ENCODE results near the gene PLEKHA6. TPM values are rescaled to one million over a fixed set of nuclear protein-coding genes. Genes with fewer than 3 reads are reported as not detected.

Gene PLEKHA6
- total RNA-seq, 4 donors from 2014 or later: 5.9 to 13.6 (median 8.4) TPM

DNA sequence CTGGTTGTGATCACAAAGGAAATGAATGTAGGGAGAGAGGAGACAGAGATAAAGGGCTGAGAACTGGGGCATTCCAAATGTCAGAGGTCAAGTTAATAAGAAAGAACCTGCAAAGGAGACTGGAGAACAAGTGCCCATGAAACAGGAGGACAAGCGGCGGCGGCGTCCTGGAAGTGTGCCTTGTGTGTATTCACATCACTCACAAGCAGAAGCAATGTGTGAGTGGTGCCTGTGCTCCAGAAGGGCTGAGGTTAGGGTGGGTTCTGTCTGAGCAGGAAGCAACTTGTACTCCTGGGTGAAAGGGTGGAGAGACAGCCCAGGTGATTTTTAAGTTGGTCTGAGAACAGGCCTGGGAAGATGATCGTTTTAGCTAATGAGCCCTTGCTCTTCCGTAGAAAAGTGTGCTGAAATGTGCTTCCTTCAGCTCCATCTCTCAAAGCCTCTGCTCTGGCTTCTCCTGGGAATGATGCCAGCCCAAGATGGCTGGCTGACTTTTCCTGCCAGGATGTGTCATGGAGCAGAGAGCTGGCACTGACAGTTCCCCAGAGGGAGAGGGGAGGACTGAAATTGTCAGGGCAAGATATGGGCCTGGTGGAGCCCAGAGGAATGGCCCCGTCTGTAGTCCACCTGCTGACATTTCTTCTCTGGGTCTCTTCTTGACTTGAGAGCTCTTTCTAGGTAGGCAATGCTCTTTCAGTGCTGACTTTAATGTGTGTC is 25.1 kb upstream of the PLEKHA6 start:
- intact Hi-C loops (cut with DNase I; ENCODE audit: low total_unique reads): no loop called here
- DNase-seq: peak in 1 of 2 donors; percentile 30
- Histone ChIP-seq H3K27ac (no peak overlapping the region), H3K9me3 (no peaks in the 10 kb centered on the region), H3K4me3 (no peak overlapping the region), H3K36me3 (no peaks in the 10 kb centered on the region), H3K27me3 (no peaks in the 10 kb centered on the region), H3K4me1 (no peaks in the 10 kb centered on the region)
- no peak for TF ChIP-seq POLR2A (IDR thresholded peaks at IDR 0.05)

DNA sequence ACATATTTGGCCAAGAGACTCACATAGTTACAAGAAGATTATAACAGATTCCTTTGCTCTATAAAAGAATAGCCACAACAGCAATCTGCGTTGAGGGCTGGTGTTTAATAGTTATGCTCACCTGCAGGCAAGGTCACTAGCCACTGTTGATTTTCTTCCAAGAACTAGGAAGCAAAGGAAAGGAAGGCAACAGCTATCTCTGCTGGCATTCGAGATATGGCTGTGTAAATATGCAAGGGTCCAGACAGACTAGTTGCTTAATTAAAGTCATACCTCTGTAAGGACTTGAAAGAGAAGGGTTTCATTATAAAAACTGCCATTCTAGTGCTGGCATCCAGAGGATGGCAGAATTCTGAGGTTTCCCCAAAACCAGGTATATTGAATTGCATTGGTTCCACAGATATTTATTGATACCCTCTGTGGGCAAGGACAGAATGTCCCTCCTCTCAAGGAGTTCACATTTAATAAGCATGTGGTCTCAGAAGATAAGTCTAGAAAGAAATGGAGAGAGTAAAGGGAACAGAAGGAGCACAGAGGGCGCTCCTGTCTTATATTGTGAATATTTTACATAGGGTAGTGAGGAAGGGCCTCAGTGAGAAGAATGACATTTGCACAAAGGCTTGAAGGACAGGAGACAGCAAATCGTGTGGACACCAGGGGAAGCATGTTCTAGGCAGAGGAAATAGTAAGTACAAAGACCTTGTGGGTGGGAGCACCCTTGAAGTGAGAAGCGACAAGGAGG is 23.6 kb upstream of the PLEKHA6 start:
- Histone ChIP-seq H3K36me3 (no peaks in the 10 kb centered on the region), H3K9me3 (no peaks in the 10 kb centered on the region), H3K27ac (no peak overlapping the region), H3K4me1 (no peaks in the 10 kb centered on the region), H3K27me3 (peaks cover under 1 to 3% of the 10 kb centered on the region in 2 donors), H3K4me3 (no peak overlapping the region)
- no peak for DNase-seq
- intact Hi-C loops (cut with DNase I; ENCODE audit: low total_unique reads): no loop called here
- TF ChIP-seq POLR2A (IDR thresholded peaks at IDR 0.05): no peak
- TF ChIP-seq, protein P1, sequence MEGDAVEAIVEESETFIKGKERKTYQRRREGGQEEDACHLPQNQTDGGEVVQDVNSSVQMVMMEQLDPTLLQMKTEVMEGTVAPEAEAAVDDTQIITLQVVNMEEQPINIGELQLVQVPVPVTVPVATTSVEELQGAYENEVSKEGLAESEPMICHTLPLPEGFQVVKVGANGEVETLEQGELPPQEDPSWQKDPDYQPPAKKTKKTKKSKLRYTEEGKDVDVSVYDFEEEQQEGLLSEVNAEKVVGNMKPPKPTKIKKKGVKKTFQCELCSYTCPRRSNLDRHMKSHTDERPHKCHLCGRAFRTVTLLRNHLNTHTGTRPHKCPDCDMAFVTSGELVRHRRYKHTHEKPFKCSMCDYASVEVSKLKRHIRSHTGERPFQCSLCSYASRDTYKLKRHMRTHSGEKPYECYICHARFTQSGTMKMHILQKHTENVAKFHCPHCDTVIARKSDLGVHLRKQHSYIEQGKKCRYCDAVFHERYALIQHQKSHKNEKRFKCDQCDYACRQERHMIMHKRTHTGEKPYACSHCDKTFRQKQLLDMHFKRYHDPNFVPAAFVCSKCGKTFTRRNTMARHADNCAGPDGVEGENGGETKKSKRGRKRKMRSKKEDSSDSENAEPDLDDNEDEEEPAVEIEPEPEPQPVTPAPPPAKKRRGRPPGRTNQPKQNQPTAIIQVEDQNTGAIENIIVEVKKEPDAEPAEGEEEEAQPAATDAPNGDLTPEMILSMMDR (IDR thresholded peaks at IDR 0.05): no peak

DNA sequence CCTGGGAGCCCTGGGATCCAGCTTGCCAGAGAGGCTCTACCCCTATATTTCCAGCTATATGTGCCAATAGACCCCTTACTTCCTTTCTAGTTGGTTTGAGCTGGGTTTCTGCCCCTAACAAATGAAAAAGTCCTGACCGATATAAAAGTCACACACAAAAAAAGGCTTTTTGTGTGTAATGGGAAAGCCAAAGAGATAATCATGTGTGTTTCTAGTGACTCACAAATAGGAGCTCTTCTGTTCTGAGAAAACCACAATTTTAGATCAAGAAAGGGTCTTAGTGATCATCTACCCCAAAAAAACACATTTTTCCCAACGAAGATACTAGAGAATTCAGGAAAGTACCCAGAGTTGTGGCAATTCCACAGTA is 23.0 kb upstream of the PLEKHA6 start:
- no peaks in the 10 kb centered on the region for H3K9me3 ChIP-seq
- H3K4me3 ChIP-seq: no peak overlapping the region
- no peak overlapping the region for H3K27ac ChIP-seq
- TF ChIP-seq, protein P1 (IDR thresholded peaks at IDR 0.05): no peak
- TF ChIP-seq POLR2A (IDR thresholded peaks at IDR 0.05): no peak
- no peaks in the 10 kb centered on the region for H3K36me3 ChIP-seq
- H3K27me3 ChIP-seq: peaks cover 4 to 6% of the 10 kb centered on the region in 2 donors
- intact Hi-C loops (cut with DNase I; ENCODE audit: low total_unique reads): no loop called here
- DNase-seq: no peak
- peaks cover 0 to 6% of the 10 kb centered on the region in 2 donors for H3K4me1 ChIP-seq

DNA sequence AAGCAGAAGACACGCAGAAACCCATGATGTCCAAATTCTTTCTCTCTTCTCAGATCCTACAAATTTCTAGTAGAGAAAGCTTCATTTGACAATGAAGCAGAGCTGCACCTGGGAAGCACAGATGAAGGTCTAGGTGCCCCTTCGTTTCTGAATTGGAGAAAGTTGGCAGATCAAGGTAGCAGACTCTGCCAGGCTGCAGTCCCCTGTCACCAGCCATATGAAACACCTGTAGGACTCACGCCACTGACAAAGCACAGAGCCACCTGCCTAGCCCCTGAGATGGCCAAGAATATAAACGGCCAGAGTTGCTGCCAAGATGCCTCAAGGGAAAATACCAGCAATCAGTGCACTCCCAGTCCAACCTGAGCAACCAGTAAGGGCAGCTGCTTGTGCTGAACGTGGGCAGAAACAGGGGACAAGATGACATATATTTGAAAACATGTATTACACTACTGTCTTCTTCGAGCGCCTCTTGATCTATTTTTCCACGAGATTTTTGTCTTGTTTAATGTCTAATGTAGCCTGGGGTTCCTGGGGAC is 20.6 kb upstream of the PLEKHA6 start:
- no peak for DNase-seq
- no peak for TF ChIP-seq POLR2A (IDR thresholded peaks at IDR 0.05)
- H3K36me3 ChIP-seq: no peaks in the 10 kb centered on the region
- no peaks in the 10 kb centered on the region for H3K9me3 ChIP-seq
- peaks cover 4 to 9% of the 10 kb centered on the region in 2 donors for H3K27me3 ChIP-seq
- H3K27ac ChIP-seq: no peak overlapping the region
- H3K4me3 ChIP-seq: no peak overlapping the region
- peaks cover 0 to 10% of the 10 kb centered on the region in 2 donors for H3K4me1 ChIP-seq
- intact Hi-C loops (cut with DNase I; ENCODE audit: low total_unique reads): no loop called here

DNA sequence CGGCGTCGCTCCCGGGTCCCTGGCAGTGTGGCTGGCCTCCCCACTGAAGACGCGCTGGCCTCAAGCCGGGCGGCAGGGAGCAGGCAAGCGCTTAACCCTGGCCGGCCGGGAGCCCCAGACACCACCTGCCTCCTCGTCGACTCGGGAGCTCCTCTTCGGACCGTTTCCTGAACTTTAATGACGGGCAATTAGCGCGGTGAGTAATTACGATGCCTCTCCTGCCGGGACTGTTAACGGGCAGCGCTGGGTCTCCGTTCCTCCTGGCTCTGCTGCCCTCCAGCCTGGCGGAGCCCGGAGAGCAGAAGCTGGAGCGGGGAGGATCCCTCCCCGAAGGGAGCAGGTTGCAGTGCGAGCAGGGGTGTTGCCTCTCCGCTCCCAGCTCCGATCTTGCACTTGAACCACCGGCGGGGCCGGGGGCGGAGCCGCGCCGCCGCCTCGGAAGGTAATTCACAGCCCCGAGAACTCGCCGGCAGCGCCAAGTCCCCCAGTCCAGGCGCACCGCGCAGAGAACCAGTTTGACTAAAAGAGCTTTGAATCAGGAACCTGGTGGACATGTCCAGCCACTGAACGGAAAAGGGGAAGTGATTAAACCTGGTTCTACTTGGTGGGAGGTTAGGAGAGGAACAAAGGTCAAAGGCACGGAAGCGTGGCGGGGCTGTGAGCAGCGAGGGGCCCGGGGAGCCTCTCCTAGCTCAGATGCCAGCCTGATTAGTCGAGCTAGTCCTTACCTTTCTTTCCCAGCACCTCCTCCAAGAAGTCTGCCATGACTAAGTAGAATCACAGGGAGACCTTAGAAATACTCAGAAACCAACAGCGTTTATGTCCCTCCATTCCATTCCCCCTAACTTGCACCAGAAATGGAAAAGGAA is 18.3 kb upstream of the PLEKHA6 start:
- intact Hi-C loops (cut with DNase I; ENCODE audit: low total_unique reads): no loop called here
- TF ChIP-seq, protein P1 (IDR thresholded peaks at IDR 0.05): no peak
- H3K4me1 ChIP-seq: peaks cover 0 to 10% of the 10 kb centered on the region in 2 donors
- H3K27me3 ChIP-seq: peaks cover 4 to 9% of the 10 kb centered on the region in 2 donors
- H3K9me3 ChIP-seq: no peaks in the 10 kb centered on the region
- H3K4me3 ChIP-seq: peak overlapping the region; percentile 30 to 31
- H3K27ac ChIP-seq: no peak overlapping the region
- H3K36me3 ChIP-seq: no peaks in the 10 kb centered on the region
- no peak for DNase-seq
